ENCODE results near the gene ZNF22. TPM values are rescaled to one million over a fixed set of nuclear protein-coding genes. Genes with fewer than 3 reads are reported as not detected.
A peak's percentile ranks its signal among the peaks of the same experiment; 100 is the strongest.

ZNF22 gene
- total RNA-seq, 1 experiment from 2014 or later = 36.9 TPM

DNA sequence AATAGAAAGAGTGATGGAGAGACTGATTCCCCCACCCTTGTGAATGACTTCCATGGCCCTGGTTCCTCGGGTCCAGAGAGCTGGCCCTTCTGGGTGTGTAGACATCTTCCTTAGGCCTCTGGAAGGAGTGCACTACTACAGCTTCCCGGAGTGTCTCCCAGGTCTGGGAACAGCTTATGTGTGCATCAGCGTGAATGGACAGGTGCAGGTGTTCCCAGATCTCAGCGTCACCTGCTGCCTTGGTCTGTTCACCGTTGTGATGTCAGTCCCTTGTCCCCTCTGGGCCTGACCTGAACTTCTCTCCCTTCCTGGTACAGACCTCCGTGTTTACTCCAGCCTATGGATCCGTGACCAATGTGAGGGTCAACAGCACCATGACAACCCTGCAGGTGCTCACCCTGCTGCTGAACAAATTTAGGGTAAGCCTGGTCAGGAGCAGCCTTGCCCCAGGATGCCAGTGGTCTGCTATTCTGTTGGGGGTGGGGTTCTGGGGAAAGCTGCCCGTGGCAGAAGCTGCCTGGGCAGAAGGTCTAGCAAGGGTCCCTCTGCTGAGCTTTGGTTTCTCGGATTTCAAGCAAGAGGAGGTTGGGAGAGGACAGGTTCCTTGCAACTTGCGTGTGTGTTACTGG is 11.7 kb upstream of the ZNF22 start:
- Histone ChIP-seq H4K91ac (ENCODE audit: insufficient read length, low read depth, low read length) (no peak overlapping the region), H3K18ac (ENCODE audit: insufficient read length, low read depth, low read length) (no peak overlapping the region), H3K9me3 (ENCODE audit: control insufficient read depth, low read depth, low read length) (no peaks in the 10 kb centered on the region), H2BK20ac (ENCODE audit: low read depth, low read length, poor library complexity, severe bottlenecking) (no peak overlapping the region), H2AFZ (ENCODE audit: low read length) (no peak overlapping the region), H3K14ac (ENCODE audit: insufficient read depth, low read length) (0 out of 2 replicates have a peak overlapping the region, but pooled peaks have one; percentile 0), H3K4me2 (ENCODE audit: insufficient read depth, insufficient read length, low read length) (no peak overlapping the region), H3K23ac (ENCODE audit: insufficient read length, low read depth, low read length) (no peak overlapping the region), H3K79me2 (ENCODE audit: insufficient read depth, low read length) (no peaks in the 10 kb centered on the region), H4K8ac (replicated peaks; ENCODE audit: insufficient read length, low read depth, low read length) (no peak overlapping the region), H2BK5ac (ENCODE audit: insufficient read length, low read length) (no peak overlapping the region), H3K23me2 (ENCODE audit: insufficient read length, low read depth, low read length, poor library complexity, severe bottlenecking) (no peaks in the 10 kb centered on the region), H4K20me1 (ENCODE audit: control insufficient read depth, insufficient read depth, insufficient read length) (no peaks in the 10 kb centered on the region), H2BK15ac (ENCODE audit: low read depth, low read length) (no peak overlapping the region), H3T11ph (ENCODE audit: low read length) (no peak overlapping the region), H3K27me3 (ENCODE audit: insufficient read depth, low read length) (no peaks in the 10 kb centered on the region), H3K4me1 (ENCODE audit: insufficient read depth, low read length) (peaks cover 12% of the 10 kb centered on the region; the same call in 1 of the 2 replicates), H2AK5ac (ENCODE audit: insufficient read length, low read length) (no peak overlapping the region), H2BK12ac (ENCODE audit: insufficient read length, low read depth, low read length) (no peak overlapping the region), H4K5ac (ENCODE audit: insufficient read length, low read depth, low read length) (no peak overlapping the region), H3K4ac (ENCODE audit: low read depth, low read length) (no peak overlapping the region), H3K56ac (ENCODE audit: insufficient read length, low read depth, low read length) (no peak overlapping the region), H3K9ac (ENCODE audit: extremely low read depth, insufficient read length, low read length) (no peak overlapping the region), H2BK120ac (ENCODE audit: low read depth, low read length, poor library complexity, severe bottlenecking) (no peak overlapping the region), H3K79me1 (ENCODE audit: insufficient read depth, low read depth, low read length, poor library complexity, severe bottlenecking) (no peaks in the 10 kb centered on the region), H3K27ac (ENCODE audit: insufficient read length, low read depth, low read length) (no peak overlapping the region)
- peaks cover 79 to 87% of the 10 kb centered on the region in 2 experiments for H3K4me1 Mint-ChIP-seq
- H3K27ac Mint-ChIP-seq = peak overlapping the region; percentile 12 to 59 (median 38); a peak in 4 of 7 replicates
- no CpG with 5 or more reads among the region's 10 CpGs for WGBS (ENCODE audit: extremely low coverage, insufficient read length, low lambda C conversion rate)
- H3K36me3 Mint-ChIP-seq (ENCODE audit: insufficient read depth in 1 of 3, low read depth in 3 of 3) = peaks cover 9 to 26% (median 11%) of the 10 kb centered on the region in 3 experiments; a peak in 6 of 7 replicates
- TF ChIP-seq, protein P1, sequence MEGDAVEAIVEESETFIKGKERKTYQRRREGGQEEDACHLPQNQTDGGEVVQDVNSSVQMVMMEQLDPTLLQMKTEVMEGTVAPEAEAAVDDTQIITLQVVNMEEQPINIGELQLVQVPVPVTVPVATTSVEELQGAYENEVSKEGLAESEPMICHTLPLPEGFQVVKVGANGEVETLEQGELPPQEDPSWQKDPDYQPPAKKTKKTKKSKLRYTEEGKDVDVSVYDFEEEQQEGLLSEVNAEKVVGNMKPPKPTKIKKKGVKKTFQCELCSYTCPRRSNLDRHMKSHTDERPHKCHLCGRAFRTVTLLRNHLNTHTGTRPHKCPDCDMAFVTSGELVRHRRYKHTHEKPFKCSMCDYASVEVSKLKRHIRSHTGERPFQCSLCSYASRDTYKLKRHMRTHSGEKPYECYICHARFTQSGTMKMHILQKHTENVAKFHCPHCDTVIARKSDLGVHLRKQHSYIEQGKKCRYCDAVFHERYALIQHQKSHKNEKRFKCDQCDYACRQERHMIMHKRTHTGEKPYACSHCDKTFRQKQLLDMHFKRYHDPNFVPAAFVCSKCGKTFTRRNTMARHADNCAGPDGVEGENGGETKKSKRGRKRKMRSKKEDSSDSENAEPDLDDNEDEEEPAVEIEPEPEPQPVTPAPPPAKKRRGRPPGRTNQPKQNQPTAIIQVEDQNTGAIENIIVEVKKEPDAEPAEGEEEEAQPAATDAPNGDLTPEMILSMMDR (conservative IDR thresholded peaks at IDR 0.05) = no peak
- peaks cover 3% of the 10 kb centered on the region for H3K27me3 Mint-ChIP-seq (ENCODE audit: low read depth)
- peak; percentile 21 for DNase-seq
- peak overlapping the region in 1 of 2 experiments; percentile 33; a peak in 1 of 5 replicates for H3K4me3 Mint-ChIP-seq
- H3K9me3 Mint-ChIP-seq = no peaks in the 10 kb centered on the region; a peak in 2 of 5 replicates

Measured in H9 (cell line).